Upper lobe of left lung (tissue), 6 donors: ENCODE results near the gene LGR5. TPM values are rescaled to one million over a fixed set of nuclear protein-coding genes. Genes with fewer than 3 reads are reported as not detected.

ENCODE experiments used
- ATAC-seq, 2 donors: fragments of 200-7000 bp; cut with Tn5 transposase; one replicate each; pipeline ENCODE4 v1.9.1; 2022; ENCODE audit warnings: mild to moderate bottlenecking in 2 of 2, moderate library complexity in 2 of 2; ENCODE audit not compliant: low FRiP score in 2 of 2
- DNase-seq, 2 donors: peaks; one replicate each; pipeline ENCODE4 v3.0.0-alpha.2; 2019 to 2020
- H3K27ac ChIP-seq, 4 donors: fragments of 200-600 bp; sonication (generic); one replicate each; pipeline ENCODE4 v1.5.1; 2016 to 2019
- H3K27me3 ChIP-seq, 4 donors: fragments of 200-600 bp; sonication (generic); one replicate each; pipeline ENCODE4 v1.5.1; 2017 to 2019
- H3K36me3 ChIP-seq, 4 donors: fragments of 200-600 bp; sonication (generic); one replicate each; pipeline ENCODE4 v1.5.1; 2016 to 2019
- H3K4me1 ChIP-seq, 4 donors: fragments of 200-600 bp; sonication (generic); one replicate each; pipeline ENCODE4 v1.5.1; 2018 to 2019
- H3K4me3 ChIP-seq, 4 donors: fragments of 200-600 bp; sonication (generic); one replicate each; pipeline ENCODE4 v1.5.1; 2017 to 2019; ENCODE audit warnings: mild to moderate bottlenecking in 2 of 4, moderate library complexity in 1 of 4
- H3K9me3 ChIP-seq, 4 donors: fragments of 200-600 bp; sonication (generic); one replicate each; pipeline ENCODE4 v1.5.1; 2018 to 2019
- EP300 ChIP-seq, 4 donors: sonication (generic); formaldehyde crosslinking; IDR thresholded peaks; one replicate each; pipeline ENCODE4 v1.5.1; 2017; ENCODE audit warnings: antibody characterized with exemption in 4 of 4, control low read depth in 2 of 4
- POLR2A ChIP-seq, 4 donors: fragments of 450-650 bp; IDR thresholded peaks; one replicate each; pipeline ENCODE4 v1.5.1; 2016 to 2017; ENCODE audit warnings: antibody characterized with exemption in 4 of 4, mild to moderate bottlenecking in 2 of 4
- POLR2AphosphoS5 ChIP-seq, 2 donors: sonication (generic); formaldehyde crosslinking; IDR thresholded peaks; one replicate each; pipeline ENCODE4 v1.5.1; 2017; ENCODE audit warnings: antibody characterized with exemption in 2 of 2
- WGBS, 2 donors: methylation state at CpG; one replicate each; pipeline ENCODE4 v1.1.5; 2017 to 2018; 5-methylcytosine and 5-hydroxymethylcytosine counted together
- total RNA-seq, 6 donors: library from RNA; depleted of rRNA in 4 of 6; stranded (reverse); fragments of >200 nt in 4 of 6; gene quantifications; one replicate each; pipeline versions ENCODE4 v1.1.0 to v1.2.1, GENCODE V29; 2016 to 2021
- TF ChIP-seq, protein P1 (sequence below), 6 experiments: fragments of 450-650 bp in 4 of 6; fragments of 200-600 bp in 2 of 6; sonication (generic) in 2 of 6; IDR thresholded peaks; one replicate each; pipeline ENCODE4 v1.5.1; 2016 to 2019; ENCODE audit warnings: antibody characterized with exemption in 6 of 6
- donor health status: DM: no; HTN: no; CAD: no; lungs with moderate emphysema.
- donor health status: DM: no; HTN: yes; CAD: no; lungs with severe emphysema.

LGR5 gene
- total RNA-seq, 6 donors from 2014 or later, result 0.27 to 1.2 (median 0.75) TPM; not detected in 2

DNA sequence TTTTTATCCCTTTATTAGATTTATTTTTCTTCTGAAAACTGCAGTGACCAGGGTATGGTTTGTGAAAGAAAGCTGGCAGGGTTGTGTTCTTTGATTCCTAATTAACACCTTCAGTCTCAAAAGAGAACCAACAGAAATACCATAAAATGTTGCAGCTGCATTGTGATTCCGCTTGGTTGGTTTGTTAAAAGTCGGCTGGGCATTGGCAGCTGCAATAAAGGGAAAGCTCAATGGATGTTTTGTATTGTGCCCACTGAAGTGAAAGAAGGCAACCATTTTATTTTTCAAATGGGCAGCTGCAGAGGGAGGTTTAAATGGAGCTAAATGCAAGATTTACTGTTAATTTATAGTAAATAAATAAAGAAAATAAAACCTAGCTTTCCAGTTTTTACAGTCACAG, 16.7 kb downstream of the LGR5 start:
- Histone ChIP-seq H3K36me3 (no peaks in the 10 kb centered on the region), H3K27ac (no peak overlapping the region), H3K27me3 (no peaks in the 10 kb centered on the region), H3K4me3 (no peak overlapping the region), H3K9me3 (no peaks in the 10 kb centered on the region), H3K4me1 (no peaks in the 10 kb centered on the region)
- TF ChIP-seq POLR2AphosphoS5 (IDR thresholded peaks at IDR 0.05) (no peak), POLR2A (IDR thresholded peaks at IDR 0.05) (no peak), EP300 (IDR thresholded peaks at IDR 0.05) (no peak)
- TF ChIP-seq, protein P1, sequence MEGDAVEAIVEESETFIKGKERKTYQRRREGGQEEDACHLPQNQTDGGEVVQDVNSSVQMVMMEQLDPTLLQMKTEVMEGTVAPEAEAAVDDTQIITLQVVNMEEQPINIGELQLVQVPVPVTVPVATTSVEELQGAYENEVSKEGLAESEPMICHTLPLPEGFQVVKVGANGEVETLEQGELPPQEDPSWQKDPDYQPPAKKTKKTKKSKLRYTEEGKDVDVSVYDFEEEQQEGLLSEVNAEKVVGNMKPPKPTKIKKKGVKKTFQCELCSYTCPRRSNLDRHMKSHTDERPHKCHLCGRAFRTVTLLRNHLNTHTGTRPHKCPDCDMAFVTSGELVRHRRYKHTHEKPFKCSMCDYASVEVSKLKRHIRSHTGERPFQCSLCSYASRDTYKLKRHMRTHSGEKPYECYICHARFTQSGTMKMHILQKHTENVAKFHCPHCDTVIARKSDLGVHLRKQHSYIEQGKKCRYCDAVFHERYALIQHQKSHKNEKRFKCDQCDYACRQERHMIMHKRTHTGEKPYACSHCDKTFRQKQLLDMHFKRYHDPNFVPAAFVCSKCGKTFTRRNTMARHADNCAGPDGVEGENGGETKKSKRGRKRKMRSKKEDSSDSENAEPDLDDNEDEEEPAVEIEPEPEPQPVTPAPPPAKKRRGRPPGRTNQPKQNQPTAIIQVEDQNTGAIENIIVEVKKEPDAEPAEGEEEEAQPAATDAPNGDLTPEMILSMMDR (IDR thresholded peaks at IDR 0.05), result no peak
- DNase-seq, result no peak
- no peak for ATAC-seq
- WGBS, 2 donors, result 89 to 91% methylated on average over 2 of the region's 2 CpGs

DNA sequence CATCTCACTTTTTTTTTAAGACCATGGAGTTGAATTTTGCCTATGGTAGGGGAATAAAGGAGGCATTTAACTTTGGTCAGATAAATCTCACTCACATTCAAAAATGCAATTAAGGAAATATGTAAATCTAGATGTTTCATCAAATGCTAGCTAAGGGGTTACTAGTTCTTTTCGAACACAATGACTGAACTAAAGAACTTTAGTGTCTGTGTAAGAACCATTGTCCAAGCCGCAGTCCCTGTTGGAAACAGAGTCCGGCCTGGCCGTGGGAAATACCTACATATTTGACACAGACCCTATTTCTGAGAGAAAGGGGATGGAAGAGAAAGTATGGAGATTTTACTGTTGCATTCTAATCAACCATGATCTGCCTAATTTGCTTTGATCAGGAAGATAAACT, 17.4 kb downstream of the LGR5 start:
- ATAC-seq, result no peak
- H3K4me1 ChIP-seq, result no peaks in the 10 kb centered on the region
- H3K27ac ChIP-seq, result no peak overlapping the region
- WGBS, 2 donors, result 89 to 94% methylated on average over 4 of the region's 4 CpGs
- H3K9me3 ChIP-seq, result no peaks in the 10 kb centered on the region
- H3K27me3 ChIP-seq, result no peaks in the 10 kb centered on the region
- DNase-seq, result no peak
- H3K36me3 ChIP-seq, result no peaks in the 10 kb centered on the region
- no peak overlapping the region for H3K4me3 ChIP-seq
- TF ChIP-seq EP300 (IDR thresholded peaks at IDR 0.05) (no peak), POLR2A (IDR thresholded peaks at IDR 0.05) (no peak), POLR2AphosphoS5 (IDR thresholded peaks at IDR 0.05) (no peak)
- TF ChIP-seq, protein P1 (IDR thresholded peaks at IDR 0.05), result no peak

DNA sequence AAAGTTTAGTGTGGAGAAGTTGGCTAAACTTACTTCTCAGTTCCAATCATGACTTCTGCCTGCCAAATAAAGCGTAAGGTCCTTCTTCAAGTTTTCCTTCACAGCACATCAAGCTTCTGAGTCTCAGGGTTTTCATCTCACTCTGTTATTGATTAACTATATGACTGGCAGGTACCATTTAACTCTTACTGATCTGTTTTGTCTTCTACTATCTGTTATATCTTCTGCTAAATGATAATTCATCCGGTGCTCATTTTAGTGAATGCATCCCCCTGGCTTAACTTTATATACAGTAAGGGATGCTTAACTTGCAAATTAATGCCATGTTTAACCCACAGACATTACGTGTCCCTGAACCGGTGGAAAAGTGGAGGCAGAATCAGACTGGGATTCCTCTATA, 20.7 kb downstream of the LGR5 start:
- H3K4me3 ChIP-seq, result no peak overlapping the region
- ATAC-seq, result no peak
- H3K27ac ChIP-seq, result no peak overlapping the region
- WGBS, 2 donors, result 83 to 87% methylated on average over 4 of the region's 4 CpGs
- H3K9me3 ChIP-seq, result no peaks in the 10 kb centered on the region
- no peak for DNase-seq
- TF ChIP-seq EP300 (IDR thresholded peaks at IDR 0.05) (no peak), POLR2A (IDR thresholded peaks at IDR 0.05) (no peak)
- TF ChIP-seq, protein P1 (IDR thresholded peaks at IDR 0.05), result no peak
- H3K27me3 ChIP-seq, result no peaks in the 10 kb centered on the region
- H3K4me1 ChIP-seq, result no peaks in the 10 kb centered on the region
- no peaks in the 10 kb centered on the region for H3K36me3 ChIP-seq

GRCh38 chr12:71460850-71461609, 21.4 kb downstream of the LGR5 start:
- TF ChIP-seq, protein P1 (IDR thresholded peaks at IDR 0.05), result no peak
- TF ChIP-seq POLR2A (IDR thresholded peaks at IDR 0.05), result no peak
- TF ChIP-seq POLR2AphosphoS5 (IDR thresholded peaks at IDR 0.05), result no peak
- no peak for TF ChIP-seq EP300 (IDR thresholded peaks at IDR 0.05)
- Histone ChIP-seq H3K27me3 (no peaks in the 10 kb centered on the region), H3K4me3 (no peak overlapping the region), H3K27ac (no peak overlapping the region), H3K36me3 (no peaks in the 10 kb centered on the region), H3K4me1 (no peaks in the 10 kb centered on the region), H3K9me3 (no peaks in the 10 kb centered on the region)
- no peak for DNase-seq
- no peak for ATAC-seq
- 84 to 95% methylated on average over 1 of the region's 1 CpG for WGBS, 2 donors

- H3K9me3 ChIP-seq, result no peaks in the 10 kb centered on the region
- 60 to 68% methylated on average over 2 of the region's 2 CpGs for WGBS, 2 donors
- no peaks in the 10 kb centered on the region for H3K27me3 ChIP-seq
- TF ChIP-seq EP300 (IDR thresholded peaks at IDR 0.05), result no peak
- TF ChIP-seq, protein P1 (IDR thresholded peaks at IDR 0.05), result no peak
- no peak for TF ChIP-seq POLR2AphosphoS5 (IDR thresholded peaks at IDR 0.05)
- no peak for TF ChIP-seq POLR2A (IDR thresholded peaks at IDR 0.05)
- H3K4me3 ChIP-seq, result no peak overlapping the region
- ATAC-seq (no peak), DNase-seq (no peak)
- no peaks in the 10 kb centered on the region for H3K36me3 ChIP-seq
- H3K4me1 ChIP-seq, result no peaks in the 10 kb centered on the region
- H3K27ac ChIP-seq, result no peak overlapping the region
Observed at GRCh38 chr12:71461787-71462328, 22.3 kb downstream of the LGR5 start.
